Keratinocyte (primary cell): ENCODE results near the gene SEMA3F. TPM values are rescaled to one million over a fixed set of nuclear protein-coding genes. Genes with fewer than 3 reads are reported as not detected.

Source experiments
- DNase-seq: peaks from one replicate; pipeline ENCODE4 v3.0.0-alpha.2; 2011; ENCODE audit warnings: low read depth, missing footprints, low spot score
- FAIRE-seq: peaks from 2 replicates; lab custom pipeline; 2011; peaks lifted over from hg19 to GRCh38; lab: Jason Lieb, UNC
- H2AFZ ChIP-seq: 2 replicates; pipeline ENCODE4 v1.6.0; 2012; ENCODE audit warnings: low read length, control low read depth, inconsistent platforms; ENCODE audit not compliant: control insufficient read depth
- H3K27ac ChIP-seq: 2 replicates; pipeline ENCODE4 v1.5.1; 2011; ENCODE audit warnings: low read length; ENCODE audit not compliant: control insufficient read depth, insufficient read depth
- H3K27me3 ChIP-seq: 3 replicates; pipeline ENCODE4 v1.6.0; 2011; ENCODE audit warnings: low read length; ENCODE audit not compliant: control insufficient read depth, insufficient read depth; ENCODE audit errors: extremely low read depth
- H3K36me3 ChIP-seq, 2 experiments: 2 replicates in 1 of 2; 3 replicates in 1 of 2; pipeline ENCODE4 v1.5.1; 2011; ENCODE audit warnings: low read length in 2 of 2, mild to moderate bottlenecking in 1 of 2; ENCODE audit not compliant: control insufficient read depth in 2 of 2, insufficient read depth in 2 of 2; ENCODE audit errors: extremely low read depth in 1 of 2
- H3K4me1 ChIP-seq: 3 replicates; pipeline ENCODE4 v1.5.1; 2011; ENCODE audit warnings: low read length; ENCODE audit not compliant: control insufficient read depth, insufficient read depth; ENCODE audit errors: extremely low read depth
- H3K4me2 ChIP-seq: 3 replicates; pipeline ENCODE4 v1.6.0; 2011; ENCODE audit warnings: low read depth, low read length; ENCODE audit not compliant: control insufficient read depth, insufficient read depth; ENCODE audit errors: extremely low read depth
- H3K4me3 ChIP-seq, 3 experiments: fragments of 200-600 bp in 1 of 3; sonication (generic) in 1 of 3; 2 replicates in 2 of 3; 3 replicates in 1 of 3; pipeline ENCODE4 v1.5.1; 2011 to 2016; ENCODE audit warnings: low read length in 3 of 3, mild to moderate bottlenecking in 3 of 3, control low read depth in 2 of 3, inconsistent platforms in 1 of 3, low read depth in 1 of 3, mixed read lengths in 1 of 3, mixed run types in 1 of 3, moderate library complexity in 1 of 3; ENCODE audit not compliant: control insufficient read depth in 2 of 3, insufficient read depth in 2 of 3; ENCODE audit errors: extremely low read depth in 1 of 3
- H3K79me2 ChIP-seq: 2 replicates; pipeline ENCODE4 v1.6.0; 2012; ENCODE audit warnings: low read length; ENCODE audit not compliant: control insufficient read depth, insufficient read depth
- H3K9ac ChIP-seq: 3 replicates; pipeline ENCODE4 v1.6.0; 2011; ENCODE audit warnings: low read length; ENCODE audit not compliant: control insufficient read depth, insufficient read depth; ENCODE audit errors: extremely low read depth
- H3K9me1 ChIP-seq: 3 replicates; pipeline ENCODE4 v1.6.0; 2011; ENCODE audit warnings: low read length; ENCODE audit not compliant: control insufficient read depth, insufficient read depth; ENCODE audit errors: extremely low read depth
- H3K9me3 ChIP-seq: 2 replicates; pipeline ENCODE4 v1.5.1; 2012; ENCODE audit warnings: low read depth, low read length; ENCODE audit not compliant: control insufficient read depth
- H4K20me1 ChIP-seq: 3 replicates; pipeline ENCODE4 v1.6.0; 2011; ENCODE audit warnings: low read length; ENCODE audit not compliant: control insufficient read depth, insufficient read depth; ENCODE audit errors: extremely low read depth
- CTCF ChIP-seq, 3 experiments: IDR thresholded peaks in 1 of 3; conservative IDR thresholded peaks in 1 of 3; optimal IDR thresholded peaks in 1 of 3; 2 replicates in 2 of 3; 3 replicates in 1 of 3; pipeline versions ENCODE3 to v1.5.1; 2011; ENCODE audit warnings: low read length in 3 of 3, mild to moderate bottlenecking in 3 of 3, moderate library complexity in 2 of 3, control low read depth in 1 of 3, inconsistent platforms in 1 of 3; ENCODE audit not compliant: insufficient read depth in 2 of 3; ENCODE audit errors: extremely low read depth in 1 of 3
- EZH2 ChIP-seq: IDR thresholded peaks from one replicate; pipeline ENCODE4 v1.6.1; 2012; ENCODE audit warnings: inconsistent platforms, mild to moderate bottlenecking, low read length, moderate library complexity
- dilution Hi-C: fragments of 300-500 bp; cut with MboI; formaldehyde crosslinking; loops from one replicate; pipeline ENCODE4 v1.7.0; 2020; ENCODE audit warnings: low sequenced_read_pairs; ENCODE audit not compliant: extremely low pct_ligation_motif_present
- polyA plus RNA-seq, 5 experiments: library from polyadenylated mRNA; depleted of rRNA in 3 of 5; stranded (reverse) in 3 of 5; stranded (forward) in 1 of 5; unstranded in 1 of 5; fragments of >200 nt; gene quantifications; 1 replicate in 1 of 5; 2 replicates in 3 of 5; 3 replicates in 1 of 5; pipeline versions ENCODE4 v1.2.1 to v1.2.3, GENCODE V29; 2011 to 2012; ENCODE audit warnings: missing spikeins in 2 of 5, low read depth in 1 of 5, low replicate concordance in 1 of 5

Gene SEMA3F
- polyA plus RNA-seq, 1 donor (not counting 4 experiments of a cell fraction or from before 2014, with no cell fraction given): 72.8 TPM

GRCh38 chr3:50139718-50140423, 15.3 kb upstream of the SEMA3F start:
- Histone ChIP-seq H3K79me2 (no peaks in the 10 kb centered on the region), H3K27ac (no peak overlapping the region), H4K20me1 (no peaks in the 10 kb centered on the region), H3K27me3 (no peaks in the 10 kb centered on the region), H3K36me3 (no peaks in the 10 kb centered on the region), H3K4me1 (peaks cover 21% of the 10 kb centered on the region), H3K4me2 (no peak overlapping the region), H3K9ac (no peak overlapping the region), H2AFZ (no peak overlapping the region), H3K9me3 (no peaks in the 10 kb centered on the region), H3K4me3 (no peak overlapping the region), H3K9me1 (peaks cover 2% of the 10 kb centered on the region)
- DNase-seq (no peak), FAIRE-seq (no peak)
- dilution Hi-C loops: no loop called here
- TF ChIP-seq EZH2 (no peak), CTCF (optimal IDR thresholded peaks at IDR 0.05 in 1 of 3, IDR thresholded peaks at IDR 0.05 in 1 of 3, conservative IDR thresholded peaks at IDR 0.05 in 1 of 3; ENCODE audit: extremely low read depth in 1 of 3, insufficient read depth in 2 of 3, low read length in 3 of 3) (no peak)

GRCh38 chr3:50140990-50141389, 14.1 kb upstream of the SEMA3F start:
- Histone ChIP-seq H2AFZ (no peak overlapping the region), H4K20me1 (no peaks in the 10 kb centered on the region), H3K4me3 (no peak overlapping the region), H3K79me2 (no peaks in the 10 kb centered on the region), H3K9ac (no peak overlapping the region), H3K27ac (no peak overlapping the region), H3K36me3 (no peaks in the 10 kb centered on the region), H3K9me1 (peaks cover 2% of the 10 kb centered on the region), H3K9me3 (no peaks in the 10 kb centered on the region), H3K4me2 (no peak overlapping the region), H3K27me3 (no peaks in the 10 kb centered on the region), H3K4me1 (peaks cover 21% of the 10 kb centered on the region)
- FAIRE-seq (no peak), DNase-seq (no peak)
- dilution Hi-C loops: no loop called here
- TF ChIP-seq EZH2: no peak
- no peak for TF ChIP-seq CTCF (optimal IDR thresholded peaks at IDR 0.05 in 1 of 3, IDR thresholded peaks at IDR 0.05 in 1 of 3, conservative IDR thresholded peaks at IDR 0.05 in 1 of 3; ENCODE audit: extremely low read depth in 1 of 3, insufficient read depth in 2 of 3, low read length in 3 of 3)
